ENCODE measurements around the gene TMPRSS11F.
"Not testable (repeated sequence)": the region's sequence is repeated elsewhere in the genome, so short reads cannot be mapped to it uniquely, and the experiment has no call there.

Gene TMPRSS11F
- 0 to 0.09 (median 0) reads per million in 4 experiments for total RNA-seq

GRCh38 chr4:68129793-68130192 is at the start of gene TMPRSS11F:
TSS of gene TMPRSS11F (minus strand) at chr4:68129869. CDS start at chr4:68129820, 49 bp downstream.
- no peak for DNase-seq

DNA sequence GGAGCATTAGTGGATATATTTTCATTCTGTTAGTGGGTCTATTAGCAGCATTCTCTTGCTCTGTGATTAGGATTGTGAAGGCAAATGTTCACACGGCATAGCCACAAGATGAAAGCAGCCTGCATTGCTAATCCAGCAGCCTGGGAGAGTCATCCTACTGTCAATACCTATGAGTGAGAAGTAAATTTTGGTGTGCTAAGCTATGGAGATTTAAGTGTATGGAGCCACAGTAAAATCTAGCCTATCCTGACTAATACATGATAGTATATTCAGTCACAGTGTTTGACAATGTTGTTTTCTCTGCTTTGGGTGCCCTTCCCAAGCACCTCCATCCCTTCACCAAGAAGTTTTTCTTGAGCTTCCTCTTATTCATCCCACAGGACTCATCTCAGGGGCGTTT is 47.2 kb upstream of the TMPRSS11F start:
- no peak for DNase-seq

DNA sequence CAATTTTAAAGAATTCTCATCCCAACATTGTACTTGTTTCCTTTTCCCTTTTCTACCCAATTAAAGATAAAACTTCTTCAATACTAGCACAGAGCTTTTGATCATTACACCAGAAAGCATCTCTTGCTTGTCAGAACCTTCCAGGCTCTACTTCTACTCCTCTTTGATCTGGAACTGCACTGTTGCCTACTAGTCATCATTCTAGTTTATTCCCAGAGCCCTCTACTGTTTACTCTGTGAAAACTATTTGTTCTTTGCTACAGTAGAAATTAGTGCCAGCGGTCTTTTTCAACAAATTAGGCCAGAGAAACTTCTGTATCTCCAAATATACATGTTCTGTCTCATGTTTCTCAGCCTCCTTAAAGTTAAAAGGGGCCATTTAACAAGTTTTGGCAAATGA is 46.8 kb upstream of the TMPRSS11F start:
- no peak for DNase-seq

DNA sequence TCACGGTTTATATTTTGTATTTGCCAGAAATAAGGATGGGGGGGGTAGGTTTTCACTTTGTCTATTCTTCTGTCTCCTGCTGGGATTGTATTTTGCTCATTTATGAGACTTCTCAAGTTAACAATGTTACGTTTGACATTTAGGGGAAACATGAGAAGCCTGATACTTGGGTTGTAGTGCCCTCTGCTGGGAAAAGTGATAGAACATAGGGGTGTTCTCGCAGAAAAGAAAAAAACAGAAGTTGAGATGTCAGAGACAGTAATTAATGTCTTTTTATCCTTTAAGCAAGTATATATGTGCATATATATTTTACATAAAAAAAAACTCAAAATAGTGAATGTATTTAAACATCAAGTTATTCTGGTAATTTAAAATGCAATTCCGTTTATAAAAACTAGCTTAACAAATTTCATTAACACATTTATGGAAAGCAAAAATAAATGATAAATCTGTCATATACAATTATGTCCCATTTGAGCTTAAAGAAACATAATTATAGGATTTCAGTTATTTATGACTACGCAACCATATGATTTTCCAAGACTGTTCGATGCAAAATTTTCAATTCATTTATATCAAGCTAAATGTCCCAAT is 46.0 kb upstream of the TMPRSS11F start:
- DNase-seq = no peak

GRCh38 chr4:68174389-68174788 is 44.7 kb upstream of the TMPRSS11F start:
- DNase-seq = not testable (repeated sequence)

GRCh38 chr4:68172147-68172546 is 42.5 kb upstream of the TMPRSS11F start:
- not testable (repeated sequence) for DNase-seq

- DNase-seq = no peak
Measured at GRCh38 chr4:68167706-68168105, 38.0 kb upstream of the TMPRSS11F start.

- DNase-seq = no peak
Measured at GRCh38 chr4:68167166-68167565, 37.5 kb upstream of the TMPRSS11F start.

DNA sequence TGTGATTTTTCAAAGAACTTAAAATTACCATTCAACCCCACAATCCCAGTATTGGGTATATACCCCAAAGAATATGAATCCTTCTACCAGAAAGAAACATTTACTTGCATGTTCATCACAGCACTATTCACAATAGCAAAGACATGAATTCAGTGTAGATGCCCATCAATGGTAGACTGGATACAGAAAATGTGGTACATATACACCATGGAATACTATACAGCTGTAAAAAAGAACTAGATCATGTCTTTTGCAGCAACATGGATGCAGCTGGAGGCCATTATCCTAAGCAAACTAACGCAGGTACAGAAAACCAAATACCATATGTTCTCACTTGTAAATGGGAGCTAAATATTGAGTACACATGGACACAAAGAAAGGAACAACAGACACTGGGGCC is 34.1 kb upstream of the TMPRSS11F start:
- no peak for DNase-seq

- no peak for DNase-seq
Measured at GRCh38 chr4:68162196-68162595, 32.5 kb upstream of the TMPRSS11F start.

DNA sequence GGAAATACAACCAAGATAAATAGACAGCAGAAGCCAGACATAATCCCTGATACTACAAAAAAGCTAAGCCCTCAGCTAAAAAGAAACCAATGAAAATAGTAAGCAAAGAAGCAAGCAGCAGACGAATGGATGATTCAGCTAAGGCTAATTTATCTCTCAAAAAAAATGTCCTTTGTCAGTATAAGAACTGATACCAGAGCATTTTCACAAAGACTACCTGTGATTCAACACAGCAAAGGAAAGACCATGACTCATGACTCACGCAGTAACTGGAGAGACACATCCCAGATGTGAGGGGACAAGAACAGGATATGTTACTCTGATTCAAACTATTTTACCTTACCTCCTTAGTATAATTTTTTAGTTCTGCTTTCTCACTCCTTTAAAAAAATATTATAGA is 22.7 kb upstream of the TMPRSS11F start:
- DNase-seq = no peak

GRCh38 chr4:68148800-68149685 is 19.4 kb upstream of the TMPRSS11F start:
- DNase-seq = no peak

- no peak for DNase-seq
Measured at GRCh38 chr4:68147079-68147478, 17.4 kb upstream of the TMPRSS11F start.

DNA sequence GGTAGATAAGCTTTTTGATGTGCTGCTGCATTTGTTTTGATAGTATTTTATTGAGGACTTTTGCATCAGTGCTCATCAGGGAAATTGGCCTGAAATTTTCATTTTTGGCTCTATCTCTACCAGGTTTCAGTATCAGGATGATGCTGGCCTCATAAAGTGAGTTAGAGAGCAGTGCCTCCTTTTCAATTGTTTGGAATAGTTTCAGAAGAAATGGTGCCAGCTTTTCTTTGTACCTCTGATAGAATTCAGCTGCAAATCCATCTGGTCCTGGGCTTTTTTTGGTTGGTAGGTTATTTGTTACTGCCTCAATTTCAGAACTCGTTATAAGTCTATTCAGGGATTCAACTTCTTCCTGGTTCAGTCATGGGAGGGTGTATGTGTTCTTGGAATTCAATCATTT is 15.6 kb upstream of the TMPRSS11F start:
- no peak for DNase-seq

- no peak for DNase-seq
Measured at GRCh38 chr4:68141852-68142251, 12.2 kb upstream of the TMPRSS11F start.

GRCh38 chr4:68132342-68132741 is 2.7 kb upstream of the TMPRSS11F start:
- no peak for DNase-seq

DNA sequence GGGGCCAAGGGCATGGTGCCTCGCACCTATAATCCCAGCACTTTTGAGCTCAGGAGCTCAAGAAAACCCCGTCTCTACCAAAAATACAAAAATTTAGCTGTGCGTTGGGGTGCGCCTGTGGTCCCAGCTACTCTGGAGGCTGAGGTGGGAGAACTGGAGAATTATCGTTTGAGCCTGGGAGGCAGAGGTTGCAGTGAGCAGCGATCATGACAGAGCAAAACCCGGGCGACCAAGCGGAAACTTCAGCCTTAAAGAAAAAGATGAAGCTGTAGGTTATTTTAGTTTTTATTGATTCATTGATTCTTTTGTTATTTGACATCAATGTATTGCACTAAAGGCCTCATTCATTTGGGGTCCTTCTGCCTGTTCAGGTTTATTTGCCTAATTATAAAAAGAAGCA is 5.4 kb downstream of the TMPRSS11F start:
- no peak for DNase-seq

- no peak for DNase-seq
Measured at GRCh38 chr4:68123525-68123924, 6.1 kb downstream of the TMPRSS11F start.

GRCh38 chr4:68119921-68120320 is 9.7 kb downstream of the TMPRSS11F start:
- DNase-seq = no peak

- no peak for DNase-seq
Measured at GRCh38 chr4:68110441-68110840, 19.2 kb downstream of the TMPRSS11F start.

DNA sequence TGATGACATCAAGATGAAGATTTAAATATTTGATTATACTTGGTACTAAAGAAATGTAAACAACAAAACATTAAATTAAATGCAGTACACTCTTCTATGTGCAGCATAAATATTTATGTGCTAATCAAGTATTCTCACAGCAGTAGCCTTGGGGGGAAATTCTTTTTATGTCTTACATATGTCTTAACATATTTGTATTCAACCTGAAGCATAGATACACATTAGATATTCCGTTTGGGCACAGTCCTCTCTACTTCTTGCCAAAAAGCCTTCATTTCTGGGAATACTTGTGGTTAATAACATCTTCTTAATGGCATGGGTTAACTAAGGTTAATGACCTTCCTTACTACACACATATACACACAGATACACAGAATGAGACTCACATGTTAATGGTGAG is 19.8 kb downstream of the TMPRSS11F start:
- no peak for DNase-seq

GRCh38 chr4:68082758-68083157 is 46.9 kb downstream of the TMPRSS11F start:
- no peak for DNase-seq

DNA sequence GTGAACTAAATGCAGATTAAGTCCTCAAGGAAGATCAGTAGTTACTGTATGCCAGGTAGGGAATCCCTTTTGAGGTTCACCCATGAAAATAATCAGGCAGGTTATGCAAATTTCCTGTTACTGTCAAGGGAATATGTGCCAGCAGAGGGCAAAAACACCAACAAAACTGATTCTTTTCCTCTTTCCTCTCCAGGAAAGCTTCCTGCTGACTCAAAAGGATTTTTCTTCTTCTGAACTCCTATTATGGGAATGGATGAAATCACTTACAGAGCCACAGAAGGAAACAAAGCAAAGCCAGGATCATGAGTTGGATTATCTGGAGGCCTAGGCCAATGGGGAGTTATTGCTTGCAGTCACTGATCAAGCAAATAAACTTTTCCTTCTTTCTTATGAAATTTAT is 49.7 kb downstream of the TMPRSS11F start:
- DNase-seq = no peak

GRCh38 chr4:68077737-68078136 is 51.9 kb downstream of the TMPRSS11F start:
- DNase-seq = no peak

Data from effector CD8-positive, alpha-beta T cell (primary cell).